Coronary artery (tissue), 2 donors: ENCODE results near the gene BEX3.
A peak's percentile ranks its signal among the peaks of the same experiment; 100 is the strongest.
"Not testable (repeated sequence)": the region's sequence is repeated elsewhere in the genome, so short reads cannot be mapped to it uniquely, and the experiment has no call there.

Source experiments
- DNase-seq: peaks from one replicate; pipeline ENCODE4 v3.0.0-alpha.2; 2017; ENCODE audit warnings: low spot score
- H3K27ac ChIP-seq, 2 donors: fragments of 200-600 bp; sonication (generic); one replicate each; pipeline ENCODE4 v1.5.1; 2016 to 2019
- H3K4me3 ChIP-seq: fragments of 200-600 bp; sonication (generic); 2 replicates; pipeline ENCODE4 v1.5.1; 2016; ENCODE audit warnings: mild to moderate bottlenecking, moderate library complexity
- TF ChIP-seq, protein P1 (sequence below): fragments of 200-600 bp; sonication (generic); IDR thresholded peaks from one replicate; pipeline ENCODE4 v1.5.1; 2019; ENCODE audit warnings: antibody characterized with exemption

Gene BEX3

DNA sequence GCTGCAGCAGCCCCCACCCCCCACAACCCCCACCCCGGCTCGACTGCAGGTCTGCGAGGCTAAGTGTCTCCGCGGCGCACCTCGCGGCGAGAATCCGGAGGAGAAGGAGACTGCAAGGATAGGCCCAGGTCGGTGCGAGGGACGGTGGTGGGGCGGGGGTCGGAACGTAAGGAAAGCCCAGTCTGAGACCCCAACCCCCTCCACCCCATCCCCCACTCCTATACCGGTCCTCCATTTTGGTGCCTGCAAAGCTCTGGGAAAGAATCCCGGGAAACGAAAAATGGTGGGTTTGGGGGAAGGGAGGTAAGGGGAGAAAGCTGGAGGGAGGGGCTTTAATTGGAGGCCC, 614 bp downstream of the BEX3 start:
- DNase-seq = no peak
- Histone ChIP-seq H3K4me3 (peak overlapping the region; percentile 84), H3K27ac (peak overlapping the region; percentile 61 to 75)
- TF ChIP-seq, protein P1, sequence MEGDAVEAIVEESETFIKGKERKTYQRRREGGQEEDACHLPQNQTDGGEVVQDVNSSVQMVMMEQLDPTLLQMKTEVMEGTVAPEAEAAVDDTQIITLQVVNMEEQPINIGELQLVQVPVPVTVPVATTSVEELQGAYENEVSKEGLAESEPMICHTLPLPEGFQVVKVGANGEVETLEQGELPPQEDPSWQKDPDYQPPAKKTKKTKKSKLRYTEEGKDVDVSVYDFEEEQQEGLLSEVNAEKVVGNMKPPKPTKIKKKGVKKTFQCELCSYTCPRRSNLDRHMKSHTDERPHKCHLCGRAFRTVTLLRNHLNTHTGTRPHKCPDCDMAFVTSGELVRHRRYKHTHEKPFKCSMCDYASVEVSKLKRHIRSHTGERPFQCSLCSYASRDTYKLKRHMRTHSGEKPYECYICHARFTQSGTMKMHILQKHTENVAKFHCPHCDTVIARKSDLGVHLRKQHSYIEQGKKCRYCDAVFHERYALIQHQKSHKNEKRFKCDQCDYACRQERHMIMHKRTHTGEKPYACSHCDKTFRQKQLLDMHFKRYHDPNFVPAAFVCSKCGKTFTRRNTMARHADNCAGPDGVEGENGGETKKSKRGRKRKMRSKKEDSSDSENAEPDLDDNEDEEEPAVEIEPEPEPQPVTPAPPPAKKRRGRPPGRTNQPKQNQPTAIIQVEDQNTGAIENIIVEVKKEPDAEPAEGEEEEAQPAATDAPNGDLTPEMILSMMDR = no peak

DNA sequence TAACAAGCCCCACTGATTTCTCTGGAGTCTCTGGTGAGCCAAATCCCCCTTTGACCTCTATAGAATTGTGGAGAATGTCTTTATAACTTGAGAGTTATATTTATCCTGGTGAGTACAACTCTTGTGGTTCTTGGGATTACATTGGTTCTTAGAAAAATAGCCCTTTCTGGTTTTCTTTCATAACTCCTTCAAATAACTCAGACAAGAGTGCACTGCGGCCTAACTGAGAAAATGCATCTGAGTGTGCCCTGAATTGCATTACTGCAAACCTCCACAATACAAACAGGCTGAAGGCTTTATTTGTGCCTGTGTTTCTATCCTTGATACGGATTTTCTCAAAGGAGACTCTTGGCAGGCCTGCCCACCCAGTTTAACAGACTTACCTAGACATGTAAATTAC, 2.7 kb downstream of the BEX3 start:
- DNase-seq = no peak
- Histone ChIP-seq H3K27ac (no peak overlapping the region), H3K4me3 (no peak overlapping the region)
- TF ChIP-seq, protein P1 = no peak

DNA sequence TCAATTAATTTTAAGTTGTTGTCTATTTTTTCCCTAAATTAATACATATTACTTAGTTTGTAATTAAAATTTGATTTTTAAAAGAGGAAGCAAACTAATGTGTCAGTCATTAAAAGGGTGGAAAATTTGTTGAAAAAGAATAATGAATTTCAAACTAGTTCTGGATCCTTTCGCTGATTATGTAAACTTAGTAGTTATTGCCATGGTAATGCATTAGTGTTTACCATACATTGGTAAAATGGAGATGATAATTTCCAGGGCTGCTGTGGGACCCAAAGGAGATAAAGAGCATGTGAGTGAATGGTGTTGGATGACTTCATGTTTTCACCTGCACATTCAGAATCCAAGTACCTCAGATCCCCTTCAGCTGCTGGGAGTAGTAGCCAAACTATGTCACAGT, 6.5 kb downstream of the BEX3 start:
- no peak overlapping the region for H3K4me3 ChIP-seq
- no peak overlapping the region for H3K27ac ChIP-seq
- DNase-seq = no peak
- TF ChIP-seq, protein P1 = no peak

DNA sequence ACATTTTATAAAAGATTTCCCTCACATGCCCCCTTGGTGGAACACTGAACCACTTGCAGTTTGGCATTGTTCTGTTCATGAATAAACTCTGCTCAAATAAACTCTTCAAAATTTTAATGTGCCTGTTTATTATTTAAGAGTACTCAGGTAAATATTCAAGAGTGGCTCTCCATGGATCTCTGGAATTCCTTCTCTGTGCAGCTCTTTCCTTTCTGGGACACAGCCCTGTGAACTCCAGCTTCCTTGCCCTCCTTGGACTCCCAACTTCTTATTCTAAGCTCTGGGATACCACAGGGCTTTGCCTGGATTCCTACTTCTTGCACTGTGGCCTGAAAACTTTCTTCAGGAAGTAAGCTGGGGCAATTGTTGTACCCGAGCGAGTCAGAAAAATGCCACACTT, 8.3 kb downstream of the BEX3 start:
- no peak for DNase-seq
- Histone ChIP-seq H3K27ac (no peak overlapping the region), H3K4me3 (no peak overlapping the region)
- TF ChIP-seq, protein P1 = no peak

DNA sequence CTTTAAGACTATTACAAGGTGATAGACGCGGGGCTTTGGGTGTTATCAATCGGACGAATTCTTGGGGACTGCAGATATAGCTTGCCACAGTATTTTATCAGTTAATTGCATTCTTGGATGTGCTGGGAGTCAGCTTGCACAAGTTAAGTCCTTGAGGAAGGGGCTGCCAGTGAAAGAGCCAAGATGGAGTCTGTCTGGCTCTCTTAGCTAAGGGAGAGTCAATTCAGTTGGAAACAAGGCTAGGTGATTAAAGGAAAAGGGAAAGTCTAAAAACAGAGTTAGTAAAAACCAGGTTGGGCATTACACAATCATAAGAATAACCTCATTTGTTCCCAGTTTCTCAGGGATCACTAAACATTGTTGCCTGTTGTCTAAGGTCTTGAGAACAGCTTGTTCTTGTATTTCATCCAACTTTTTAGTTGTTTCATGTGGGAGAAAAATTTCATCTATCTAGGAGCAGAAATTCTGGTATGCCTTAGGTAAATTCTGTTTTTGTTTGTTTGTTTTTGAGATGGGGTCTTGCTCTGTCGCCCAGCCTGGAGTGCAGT, 9.0 kb downstream of the BEX3 start:
- not testable (repeated sequence) for H3K4me3 ChIP-seq, DNase-seq, H3K27ac ChIP-seq

DNA sequence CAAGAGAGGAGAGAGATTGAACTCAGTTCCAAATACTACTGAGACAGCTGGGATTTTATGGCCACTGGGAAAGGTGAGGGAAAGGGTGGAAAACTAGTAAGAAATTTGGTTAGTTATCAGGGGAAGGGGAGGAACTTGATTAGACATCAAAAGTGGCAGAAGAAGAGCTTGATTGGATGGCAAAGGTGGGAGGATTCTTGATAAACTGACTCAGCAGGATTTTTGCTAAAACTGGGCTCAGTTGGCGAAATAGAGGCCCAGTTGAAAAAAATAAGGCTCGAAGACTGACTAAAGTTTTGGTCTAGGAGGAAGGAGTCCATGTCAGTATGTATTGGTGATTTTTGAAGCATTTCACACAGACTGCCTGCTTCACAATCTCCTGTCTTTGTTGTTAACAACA, 10.0 kb downstream of the BEX3 start:
- TF ChIP-seq, protein P1 = no peak
- no peak overlapping the region for H3K27ac ChIP-seq
- H3K4me3 ChIP-seq = no peak overlapping the region
- DNase-seq = no peak

DNA sequence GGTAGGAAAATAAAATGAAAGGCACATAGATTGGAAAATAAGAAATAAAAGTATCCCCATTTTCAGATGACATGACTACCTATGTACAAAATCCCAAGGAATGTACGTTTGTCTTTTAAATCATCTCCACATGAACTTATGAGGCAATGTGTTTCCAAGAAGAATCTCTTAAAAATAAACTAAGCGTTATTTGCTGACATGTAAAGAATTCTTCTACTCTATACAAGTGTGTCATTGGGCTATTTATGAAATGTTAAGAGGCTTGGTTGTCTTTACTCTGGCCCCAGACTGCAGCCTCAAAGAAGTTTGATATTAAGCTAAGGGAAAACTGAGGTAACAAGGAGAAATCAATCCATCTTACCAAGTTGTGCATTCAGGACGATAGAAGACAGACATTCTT, 17.1 kb downstream of the BEX3 start:
- DNase-seq = no peak
- Histone ChIP-seq H3K27ac (no peak overlapping the region), H3K4me3 (no peak overlapping the region)
- TF ChIP-seq, protein P1 = no peak

DNA sequence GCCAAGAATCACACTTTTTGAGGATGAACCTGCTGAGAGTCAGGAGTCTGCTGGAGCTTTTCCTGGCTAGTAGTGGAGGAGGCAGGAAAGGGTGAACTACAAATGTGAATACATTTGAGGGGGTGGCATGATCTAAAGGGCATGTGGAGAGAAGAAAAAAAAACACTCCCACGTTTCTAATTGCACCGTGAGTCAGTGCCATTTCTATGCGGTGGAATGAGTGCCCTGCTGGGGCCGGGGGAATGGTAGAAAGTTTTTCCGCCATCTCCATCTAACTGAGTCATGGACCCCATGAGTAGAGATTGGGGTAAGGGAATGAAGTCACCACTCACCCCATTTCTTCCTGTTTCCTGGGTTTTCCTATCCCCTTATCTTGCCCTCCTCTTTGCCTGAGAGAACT, 19.8 kb downstream of the BEX3 start:
- no peak overlapping the region for H3K27ac ChIP-seq
- no peak for DNase-seq
- H3K4me3 ChIP-seq = no peak overlapping the region
- TF ChIP-seq, protein P1 = no peak
